ENCODE results near the gene CAMK2A. TPM values are rescaled to one million over a fixed set of nuclear protein-coding genes. Genes with fewer than 3 reads are reported as not detected.

Gene CAMK2A
- total RNA-seq, 1 donor from 2014 or later, result 1.2 TPM

DNA sequence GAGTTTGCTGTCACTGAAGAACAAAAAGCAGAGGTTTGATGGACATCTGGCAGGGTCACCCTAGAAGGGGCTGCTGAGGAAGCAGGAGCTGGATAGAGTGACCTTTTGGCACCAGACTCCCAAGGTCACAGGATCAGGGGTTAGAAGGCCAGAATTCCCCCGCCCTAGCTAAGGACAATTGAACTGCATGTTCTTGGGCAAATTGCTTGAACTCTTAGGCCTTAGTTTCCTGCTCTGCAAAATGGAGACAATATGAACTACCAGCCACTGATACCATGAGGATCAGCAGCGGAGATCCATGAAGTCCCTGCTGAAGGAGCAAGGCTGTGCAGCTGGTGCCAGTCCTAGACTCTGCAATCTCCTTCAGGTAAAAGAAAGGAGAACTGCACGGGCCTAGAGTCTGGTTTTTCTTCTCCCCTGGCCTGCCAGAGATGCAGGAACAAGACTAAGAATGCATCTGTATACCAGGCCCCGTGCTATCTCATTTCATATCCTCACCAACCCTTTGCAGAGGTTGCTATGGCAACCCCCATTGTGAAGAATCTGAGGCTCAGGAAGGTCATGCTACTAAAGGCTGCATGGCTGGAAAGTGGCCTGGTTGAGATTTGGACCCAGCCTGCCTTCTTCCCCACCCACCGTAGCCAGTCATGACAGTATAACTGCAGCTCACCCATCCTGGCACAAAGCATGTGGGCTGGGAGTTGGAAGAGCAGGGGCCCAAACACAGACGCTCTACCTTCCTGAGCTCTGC, 33.7 kb downstream of the CAMK2A start:
- Histone ChIP-seq H3K27me3 (ENCODE audit: insufficient read depth, low read length) (no peaks in the 10 kb centered on the region), H2AFZ (ENCODE audit: low read depth, low read length) (no peak overlapping the region), H3K9me3 (ENCODE audit: insufficient read depth, low read depth, low read length) (no peaks in the 10 kb centered on the region), H3K4me3 (ENCODE audit: insufficient read depth, low read depth, low read length) (no peak overlapping the region), H3K79me2 (ENCODE audit: insufficient read depth, low read length) (no peaks in the 10 kb centered on the region), H3K4me2 (ENCODE audit: low read length) (no peak overlapping the region), H3K4me1 (ENCODE audit: insufficient read depth, low read length) (no peaks in the 10 kb centered on the region), H3K9ac (ENCODE audit: low read length) (no peak overlapping the region), H4K20me1 (ENCODE audit: insufficient read depth, low read length) (no peaks in the 10 kb centered on the region), H3K27ac (ENCODE audit: low read depth, low read length) (no peak overlapping the region), H3K36me3 (ENCODE audit: insufficient read depth, low read length) (no peaks in the 10 kb centered on the region)
- TF ChIP-seq, protein P1, sequence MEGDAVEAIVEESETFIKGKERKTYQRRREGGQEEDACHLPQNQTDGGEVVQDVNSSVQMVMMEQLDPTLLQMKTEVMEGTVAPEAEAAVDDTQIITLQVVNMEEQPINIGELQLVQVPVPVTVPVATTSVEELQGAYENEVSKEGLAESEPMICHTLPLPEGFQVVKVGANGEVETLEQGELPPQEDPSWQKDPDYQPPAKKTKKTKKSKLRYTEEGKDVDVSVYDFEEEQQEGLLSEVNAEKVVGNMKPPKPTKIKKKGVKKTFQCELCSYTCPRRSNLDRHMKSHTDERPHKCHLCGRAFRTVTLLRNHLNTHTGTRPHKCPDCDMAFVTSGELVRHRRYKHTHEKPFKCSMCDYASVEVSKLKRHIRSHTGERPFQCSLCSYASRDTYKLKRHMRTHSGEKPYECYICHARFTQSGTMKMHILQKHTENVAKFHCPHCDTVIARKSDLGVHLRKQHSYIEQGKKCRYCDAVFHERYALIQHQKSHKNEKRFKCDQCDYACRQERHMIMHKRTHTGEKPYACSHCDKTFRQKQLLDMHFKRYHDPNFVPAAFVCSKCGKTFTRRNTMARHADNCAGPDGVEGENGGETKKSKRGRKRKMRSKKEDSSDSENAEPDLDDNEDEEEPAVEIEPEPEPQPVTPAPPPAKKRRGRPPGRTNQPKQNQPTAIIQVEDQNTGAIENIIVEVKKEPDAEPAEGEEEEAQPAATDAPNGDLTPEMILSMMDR (IDR thresholded peaks at IDR 0.05; ENCODE audit: insufficient read depth, low read depth, low read length), result no peak
- TF ChIP-seq EZH2 (IDR thresholded peaks at IDR 0.05; ENCODE audit: insufficient read depth, low read length), result no peak
- Mint-ChIP-seq H3K36me3 (ENCODE audit: low read depth, unreplicated experiment) (no peaks in the 10 kb centered on the region), H3K4me1 (ENCODE audit: low read depth, unreplicated experiment) (peaks cover 14% of the 10 kb centered on the region), H3K9me3 (ENCODE audit: unreplicated experiment) (no peaks in the 10 kb centered on the region), H3K27me3 (ENCODE audit: low read depth, unreplicated experiment) (peaks cover 12% of the 10 kb centered on the region), H3K27ac (ENCODE audit: unreplicated experiment) (no peak overlapping the region), H3K4me3 (ENCODE audit: unreplicated experiment) (no peak overlapping the region)
- DNase-seq (ENCODE audit: low read depth) (no peak), FAIRE-seq (no peak)

DNA sequence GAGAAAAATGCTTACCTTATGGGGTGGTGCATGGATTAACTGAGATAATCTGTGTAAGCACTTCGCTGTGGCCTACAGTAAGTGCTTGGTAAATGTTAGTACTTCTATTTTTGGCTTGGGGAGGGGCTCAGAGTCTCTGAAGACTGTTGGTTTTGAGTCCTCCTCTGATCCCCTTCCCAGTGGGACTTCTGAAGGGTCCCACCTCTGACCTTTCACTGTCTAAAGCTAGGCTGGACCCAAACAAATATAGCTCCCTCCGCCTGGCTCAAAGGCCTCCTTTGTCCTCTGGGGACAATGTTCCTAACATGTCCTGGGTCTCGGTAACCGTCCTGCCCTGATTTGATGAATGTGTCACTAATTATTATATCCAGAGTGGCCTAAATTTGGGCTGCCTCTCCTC, 34.8 kb downstream of the CAMK2A start:
- Histone ChIP-seq H2AFZ (ENCODE audit: low read depth, low read length) (no peak overlapping the region), H3K4me3 (ENCODE audit: insufficient read depth, low read depth, low read length) (no peak overlapping the region), H4K20me1 (ENCODE audit: insufficient read depth, low read length) (no peaks in the 10 kb centered on the region), H3K79me2 (ENCODE audit: insufficient read depth, low read length) (no peaks in the 10 kb centered on the region), H3K9ac (ENCODE audit: low read length) (no peak overlapping the region), H3K36me3 (ENCODE audit: insufficient read depth, low read length) (no peaks in the 10 kb centered on the region), H3K27ac (ENCODE audit: low read depth, low read length) (no peak overlapping the region), H3K9me3 (ENCODE audit: insufficient read depth, low read depth, low read length) (no peaks in the 10 kb centered on the region), H3K4me1 (ENCODE audit: insufficient read depth, low read length) (no peaks in the 10 kb centered on the region), H3K27me3 (ENCODE audit: insufficient read depth, low read length) (no peaks in the 10 kb centered on the region), H3K4me2 (ENCODE audit: low read length) (no peak overlapping the region)
- no peak for FAIRE-seq
- peaks cover 12% of the 10 kb centered on the region for H3K4me1 Mint-ChIP-seq (ENCODE audit: low read depth, unreplicated experiment)
- TF ChIP-seq EZH2 (IDR thresholded peaks at IDR 0.05; ENCODE audit: insufficient read depth, low read length), result no peak
- TF ChIP-seq, protein P1 (IDR thresholded peaks at IDR 0.05; ENCODE audit: insufficient read depth, low read depth, low read length), result no peak
- H3K9me3 Mint-ChIP-seq (ENCODE audit: unreplicated experiment), result no peaks in the 10 kb centered on the region
- no peak for DNase-seq (ENCODE audit: low read depth)
- no peak overlapping the region for H3K4me3 Mint-ChIP-seq (ENCODE audit: unreplicated experiment)
- peaks cover 17% of the 10 kb centered on the region for H3K27me3 Mint-ChIP-seq (ENCODE audit: low read depth, unreplicated experiment)
- no peak overlapping the region for H3K27ac Mint-ChIP-seq (ENCODE audit: unreplicated experiment)
- H3K36me3 Mint-ChIP-seq (ENCODE audit: low read depth, unreplicated experiment), result no peaks in the 10 kb centered on the region

DNA sequence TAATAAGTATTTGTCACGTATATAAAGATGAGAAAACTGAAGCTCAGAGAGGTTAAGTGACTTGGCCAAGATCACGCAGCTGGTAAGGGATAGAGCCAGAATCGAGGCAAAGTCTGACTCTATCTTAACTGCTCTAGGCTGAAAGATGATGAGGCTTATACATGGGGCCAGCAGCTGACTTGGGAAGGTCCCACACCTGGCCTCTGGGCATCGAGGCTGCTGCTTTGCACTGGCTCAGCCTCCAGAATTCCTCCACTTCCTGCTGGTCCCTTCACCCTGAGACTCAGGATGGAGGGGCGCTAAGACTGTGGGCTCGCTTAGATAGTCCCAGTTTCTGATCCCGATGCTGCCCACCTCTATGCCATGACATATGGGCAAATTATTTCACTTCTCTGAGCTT, 35.2 kb downstream of the CAMK2A start:
- H3K9me3 Mint-ChIP-seq (ENCODE audit: unreplicated experiment), result no peaks in the 10 kb centered on the region
- no peak for FAIRE-seq
- no peaks in the 10 kb centered on the region for H3K4me1 ChIP-seq (ENCODE audit: insufficient read depth, low read length)

More for the DNA sequence above, 35.2 kb downstream of the CAMK2A start:
- no peaks in the 10 kb centered on the region for H3K27me3 ChIP-seq (ENCODE audit: insufficient read depth, low read length)
- Mint-ChIP-seq H3K4me3 (ENCODE audit: unreplicated experiment) (no peak overlapping the region), H3K27ac (ENCODE audit: unreplicated experiment) (no peak overlapping the region), H3K36me3 (ENCODE audit: low read depth, unreplicated experiment) (no peaks in the 10 kb centered on the region), H3K27me3 (ENCODE audit: low read depth, unreplicated experiment) (peaks cover 21% of the 10 kb centered on the region), H3K4me1 (ENCODE audit: low read depth, unreplicated experiment) (peaks cover 12% of the 10 kb centered on the region)
- H4K20me1 ChIP-seq (ENCODE audit: insufficient read depth, low read length), result no peaks in the 10 kb centered on the region
- no peaks in the 10 kb centered on the region for H3K79me2 ChIP-seq (ENCODE audit: insufficient read depth, low read length)
- no peak overlapping the region for H2AFZ ChIP-seq (ENCODE audit: low read depth, low read length)
- H3K9ac ChIP-seq (ENCODE audit: low read length), result no peak overlapping the region
- TF ChIP-seq, protein P1 (IDR thresholded peaks at IDR 0.05; ENCODE audit: insufficient read depth, low read depth, low read length), result no peak
- TF ChIP-seq EZH2 (IDR thresholded peaks at IDR 0.05; ENCODE audit: insufficient read depth, low read length), result no peak
- no peaks in the 10 kb centered on the region for H3K9me3 ChIP-seq (ENCODE audit: insufficient read depth, low read depth, low read length)
- no peak overlapping the region for H3K4me3 ChIP-seq (ENCODE audit: insufficient read depth, low read depth, low read length)
- no peak for DNase-seq (ENCODE audit: low read depth)
- no peak overlapping the region for H3K4me2 ChIP-seq (ENCODE audit: low read length)
- no peaks in the 10 kb centered on the region for H3K36me3 ChIP-seq (ENCODE audit: insufficient read depth, low read length)
- H3K27ac ChIP-seq (ENCODE audit: low read depth, low read length), result no peak overlapping the region
